ENCODE measurements around the gene ZNF776.

DNA sequence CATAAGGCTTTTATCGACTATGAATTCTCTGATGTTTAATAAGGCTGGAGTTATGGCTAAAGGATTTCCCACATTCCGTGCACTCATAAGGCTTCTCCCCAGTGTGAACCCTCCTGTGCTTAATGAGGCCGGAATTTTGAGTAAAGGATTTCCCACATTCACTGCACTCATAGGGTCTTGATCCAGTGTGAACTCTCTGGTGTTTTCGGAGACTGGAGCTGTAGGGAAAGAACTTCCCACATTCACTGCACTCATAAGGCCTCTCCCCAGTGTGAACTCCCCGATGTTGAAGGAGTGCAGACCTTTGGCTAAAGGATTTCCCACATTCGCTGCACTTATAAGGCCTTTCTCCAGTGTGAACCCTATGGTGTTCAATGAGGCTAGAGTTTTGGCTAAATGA is 45.0 kb upstream of the ZNF776 start:
- TF ChIP-seq, protein P1, sequence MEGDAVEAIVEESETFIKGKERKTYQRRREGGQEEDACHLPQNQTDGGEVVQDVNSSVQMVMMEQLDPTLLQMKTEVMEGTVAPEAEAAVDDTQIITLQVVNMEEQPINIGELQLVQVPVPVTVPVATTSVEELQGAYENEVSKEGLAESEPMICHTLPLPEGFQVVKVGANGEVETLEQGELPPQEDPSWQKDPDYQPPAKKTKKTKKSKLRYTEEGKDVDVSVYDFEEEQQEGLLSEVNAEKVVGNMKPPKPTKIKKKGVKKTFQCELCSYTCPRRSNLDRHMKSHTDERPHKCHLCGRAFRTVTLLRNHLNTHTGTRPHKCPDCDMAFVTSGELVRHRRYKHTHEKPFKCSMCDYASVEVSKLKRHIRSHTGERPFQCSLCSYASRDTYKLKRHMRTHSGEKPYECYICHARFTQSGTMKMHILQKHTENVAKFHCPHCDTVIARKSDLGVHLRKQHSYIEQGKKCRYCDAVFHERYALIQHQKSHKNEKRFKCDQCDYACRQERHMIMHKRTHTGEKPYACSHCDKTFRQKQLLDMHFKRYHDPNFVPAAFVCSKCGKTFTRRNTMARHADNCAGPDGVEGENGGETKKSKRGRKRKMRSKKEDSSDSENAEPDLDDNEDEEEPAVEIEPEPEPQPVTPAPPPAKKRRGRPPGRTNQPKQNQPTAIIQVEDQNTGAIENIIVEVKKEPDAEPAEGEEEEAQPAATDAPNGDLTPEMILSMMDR (IDR thresholded peaks at IDR 0.05), result no peak
- TF ChIP-seq EZH2 (IDR thresholded peaks at IDR 0.05), result no peak
